Body of pancreas (tissue), 4 donors: ENCODE measurements around the gene OPN5. TPM values are rescaled to one million over a fixed set of nuclear protein-coding genes. Genes with fewer than 3 reads are reported as not detected.
A peak's percentile ranks its signal among the peaks of the same experiment; 100 is the strongest.

Experiments
- ATAC-seq: fragments of 150-250 bp; one replicate; pipeline ENCODE4 v1.9.1; 2016
- DNase-seq, 4 donors: peaks; one replicate each; pipeline ENCODE4 v3.0.0-alpha.2; 2019
- H3K27ac ChIP-seq, 4 donors: fragments of 200-600 bp; sonication (generic); 1 replicate in 3 of 4; 2 replicates in 1 of 4; pipeline versions ENCODE4 v1.5.1 to v1.6.1; 2016 to 2019; ENCODE audit warnings: mild to moderate bottlenecking in 1 of 4, mixed read lengths in 1 of 4, moderate library complexity in 1 of 4
- H3K27me3 ChIP-seq, 2 donors: fragments of 200-600 bp; sonication (generic); one replicate each; pipeline ENCODE4 v1.6.0; 2016; ENCODE audit warnings: mild to moderate bottlenecking in 1 of 2
- H3K36me3 ChIP-seq, 2 donors: fragments of 200-600 bp; sonication (generic); replicated peaks in 1 of 2; 2 replicates each; pipeline ENCODE4 v1.5.1; 2016; ENCODE audit warnings: low read depth in 2 of 2; ENCODE audit not compliant: insufficient read depth in 1 of 2
- H3K4me1 ChIP-seq: fragments of 200-600 bp; sonication (generic); one replicate; pipeline ENCODE4 v1.6.0; 2016
- H3K4me3 ChIP-seq, 2 donors: fragments of 200-600 bp; sonication (generic); 1 replicate in 1 of 2; 2 replicates in 1 of 2; pipeline ENCODE4 v1.5.1; 2016 to 2019
- H3K9me3 ChIP-seq, 3 donors: fragments of 200-600 bp; sonication (generic); 1 replicate in 2 of 3; 2 replicates in 1 of 3; pipeline ENCODE4 v1.5.1; 2016
- CTCF ChIP-seq, 7 experiments: fragments of 450-650 bp in 4 of 7; fragments of 200-600 bp in 3 of 7; sonication (generic) in 3 of 7; IDR thresholded peaks; one replicate each; pipeline ENCODE4 v1.5.1; 2016 to 2019; ENCODE audit warnings: antibody characterized with exemption in 7 of 7
- POLR2A ChIP-seq, 3 donors: fragments of 450-650 bp; IDR thresholded peaks; one replicate each; pipeline ENCODE4 v1.6.1; 2016; ENCODE audit warnings: antibody characterized with exemption in 3 of 3, mild to moderate bottlenecking in 2 of 3
- WGBS, 2 donors: methylation state at CpG; one replicate each; pipeline ENCODE4 v1.1.5; 2017; 5-methylcytosine and 5-hydroxymethylcytosine counted together
- intact Hi-C: fragments of 100-400 bp; cut with DNase I; formaldehyde crosslinking; loops from one replicate; pipeline ENCODE4 v1.15.1; 2023
- total RNA-seq, 2 donors: library from RNA; depleted of rRNA; stranded (reverse); fragments of >200 nt; gene quantifications; one replicate each; pipeline ENCODE4 v1.1.0, GENCODE V29; 2016

Gene OPN5
- not detected for total RNA-seq

DNA sequence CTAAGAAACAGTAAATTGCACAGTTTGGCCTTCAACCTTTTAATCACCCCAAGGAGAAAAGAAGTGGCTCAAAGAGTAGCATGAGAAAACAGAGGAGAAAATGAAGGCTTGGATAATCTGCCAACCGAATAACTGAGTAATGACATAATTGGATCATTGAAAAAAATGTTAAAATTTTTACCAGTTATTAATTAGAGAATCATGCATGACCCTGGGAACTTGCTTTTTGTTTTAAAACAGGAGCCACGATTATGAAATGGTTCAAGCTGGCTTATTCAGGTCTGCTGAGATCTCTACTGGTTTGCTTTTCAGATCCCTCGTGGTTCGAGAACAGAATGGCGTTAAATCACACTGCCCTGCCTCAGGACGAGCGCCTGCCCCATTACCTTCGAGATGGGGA lies at the start of gene OPN5:
Gene OPN5, plus strand, starts transcription at position 301 of the 400 bp plus-strand sequence. Its CDS starts 35 bp downstream, at position 336.
- Histone ChIP-seq H3K4me1 (no peaks in the 10 kb centered on the region), H3K9me3 (no peaks in the 10 kb centered on the region), H3K4me3 (no peak within 1 kb of the TSS), H3K36me3 (no peaks in the 10 kb centered on the region), H3K27me3 (no peaks in the 10 kb centered on the region), H3K27ac (no peak within 1 kb of the TSS)
- intact Hi-C loops, result loop anchor here (10.0 kb wide), 1 partner anchor 367 kb away; no protein-coding TSS in a partner anchor
- no peak for TF ChIP-seq POLR2A (IDR thresholded peaks at IDR 0.05)
- no peak for TF ChIP-seq CTCF (IDR thresholded peaks at IDR 0.05)
- DNase-seq, result no peak
- ATAC-seq, result no peak
- WGBS, 2 donors, result 68 to 70% methylated on average over 8 of the region's 8 CpGs

GRCh38 chr6:47733879-47734558 lies 47.8 kb upstream of the OPN5 start:
- Histone ChIP-seq H3K9me3 (no peaks in the 10 kb centered on the region), H3K4me3 (no peak overlapping the region), H3K27ac (no peak overlapping the region), H3K36me3 (no peaks in the 10 kb centered on the region), H3K27me3 (no peaks in the 10 kb centered on the region), H3K4me1 (no peaks in the 10 kb centered on the region)
- WGBS, 2 donors, result 12 to 13% methylated on average over 2 of the region's 2 CpGs
- DNase-seq (peak in 2 of 4 donors; percentile 7 to 19), ATAC-seq (no peak)
- intact Hi-C loops, result no loop called here
- no peak for TF ChIP-seq POLR2A (IDR thresholded peaks at IDR 0.05)
- TF ChIP-seq CTCF (IDR thresholded peaks at IDR 0.05), result peak in 6 of 7 experiments; percentile 21 to 61 (median 48)

DNA sequence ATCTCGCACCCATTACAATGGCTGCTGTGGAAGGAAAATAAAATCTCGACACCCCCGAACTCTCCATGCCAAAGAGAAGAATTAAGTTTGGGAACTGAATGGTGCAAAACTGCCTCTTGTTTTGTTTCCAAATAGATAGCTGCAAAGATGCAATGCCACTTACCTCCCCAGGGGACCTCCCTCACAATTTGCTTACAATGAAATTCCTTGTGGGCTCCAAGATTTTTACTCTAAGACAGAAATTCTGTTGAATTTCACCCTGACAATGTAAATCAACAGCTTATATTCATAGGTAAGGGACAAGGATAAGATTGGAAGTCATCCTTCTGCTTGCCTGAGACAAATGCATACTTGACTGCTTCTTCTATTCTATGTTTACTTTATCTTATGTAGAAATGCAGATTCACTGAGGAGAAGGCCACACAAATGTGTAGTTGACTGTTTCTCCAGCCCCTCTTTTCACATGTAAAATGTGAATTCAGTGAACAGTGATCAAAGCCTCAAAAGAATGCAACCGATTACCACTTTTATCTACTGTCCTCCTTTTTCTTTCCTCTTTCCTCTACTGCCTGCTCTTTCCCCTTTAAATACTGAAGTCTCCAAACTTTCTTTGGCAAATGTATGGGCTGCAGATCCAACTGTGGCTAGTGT lies 46.9 kb upstream of the OPN5 start:
- Histone ChIP-seq H3K4me1 (no peaks in the 10 kb centered on the region), H3K36me3 (no peaks in the 10 kb centered on the region), H3K27me3 (no peaks in the 10 kb centered on the region), H3K4me3 (no peak overlapping the region), H3K9me3 (no peaks in the 10 kb centered on the region), H3K27ac (no peak overlapping the region)
- DNase-seq (no peak), ATAC-seq (no peak)
- intact Hi-C loops, result no loop called here
- 35 to 45% methylated on average over 4 of the region's 4 CpGs for WGBS, 2 donors
- TF ChIP-seq CTCF (IDR thresholded peaks at IDR 0.05) (no peak), POLR2A (IDR thresholded peaks at IDR 0.05) (no peak)

DNA sequence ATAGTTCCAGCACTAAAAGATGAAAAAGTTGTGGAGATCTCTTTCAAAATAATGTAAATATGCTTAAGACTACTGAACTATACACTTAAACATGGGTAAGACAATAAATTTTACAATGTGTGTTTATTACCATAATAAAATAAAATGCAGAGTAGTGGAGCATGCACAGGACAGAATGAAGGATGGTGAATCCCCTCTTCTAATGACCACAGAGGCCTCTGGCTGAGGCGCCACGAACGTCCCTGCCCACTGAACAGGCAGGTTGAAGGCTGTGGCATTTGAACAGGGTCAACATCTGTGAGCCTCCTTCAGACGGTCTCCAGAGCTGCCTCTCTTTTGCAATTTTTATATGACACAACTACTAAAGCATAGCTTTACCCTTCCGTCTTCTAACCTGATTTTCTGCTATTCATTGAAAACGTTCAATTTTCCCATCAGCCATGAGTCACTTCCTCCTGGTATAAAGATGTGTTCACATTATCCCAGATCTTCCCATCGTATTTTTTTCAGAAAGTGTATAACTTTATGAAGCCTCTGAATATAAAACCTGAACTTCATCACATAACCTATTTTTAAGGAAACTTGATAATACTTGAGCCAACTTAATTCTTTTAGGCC lies 45.6 kb upstream of the OPN5 start:
- ATAC-seq, result no peak
- Histone ChIP-seq H3K4me3 (no peak overlapping the region), H3K9me3 (no peaks in the 10 kb centered on the region), H3K27me3 (no peaks in the 10 kb centered on the region), H3K36me3 (no peaks in the 10 kb centered on the region), H3K27ac (no peak overlapping the region), H3K4me1 (no peaks in the 10 kb centered on the region)
- no peak for DNase-seq
- 65 to 70% methylated on average over 7 of the region's 7 CpGs for WGBS, 2 donors
- intact Hi-C loops, result no loop called here
- TF ChIP-seq CTCF (IDR thresholded peaks at IDR 0.05) (no peak), POLR2A (IDR thresholded peaks at IDR 0.05) (no peak)
